ENCODE measurements around the gene PKP2.

The PKP2 gene

GRCh38 chr12:32896432-32897280 is at the start of gene PKP2:
Gene PKP2, minus strand, starts transcription at chr12:32896777. Its CDS starts 46 bp downstream, at chr12:32896731.
- DNase-seq (ENCODE audit: low read depth in 1 of 2, low spot score in 1 of 2) = no peak

DNA sequence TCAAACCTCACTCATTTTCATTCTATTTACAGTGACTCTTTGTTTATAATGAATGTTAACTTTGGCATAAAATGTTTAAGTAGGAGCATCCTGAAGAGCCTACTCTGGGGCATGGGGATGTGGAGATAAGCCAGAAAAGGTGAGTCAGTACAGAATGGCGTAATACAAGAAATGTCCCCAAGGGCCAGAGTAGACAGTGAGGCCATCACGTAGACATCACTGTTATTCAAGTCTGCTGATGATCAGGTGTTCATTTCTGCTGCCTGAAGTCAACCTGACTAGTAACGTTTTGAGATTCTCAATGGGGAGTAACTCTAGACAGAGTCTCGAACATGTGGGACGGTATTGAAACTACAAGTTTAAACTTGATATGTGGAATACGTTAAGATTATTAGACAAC is 47.6 kb upstream of the PKP2 start:
- DNase-seq (ENCODE audit: low read depth in 1 of 2, low spot score in 1 of 2) = no peak

- DNase-seq (ENCODE audit: low read depth in 1 of 2, low spot score in 1 of 2) = no peak
These were observed 43.2 kb upstream of the PKP2 start for GRCh38 chr12:32939801-32940200.

DNA sequence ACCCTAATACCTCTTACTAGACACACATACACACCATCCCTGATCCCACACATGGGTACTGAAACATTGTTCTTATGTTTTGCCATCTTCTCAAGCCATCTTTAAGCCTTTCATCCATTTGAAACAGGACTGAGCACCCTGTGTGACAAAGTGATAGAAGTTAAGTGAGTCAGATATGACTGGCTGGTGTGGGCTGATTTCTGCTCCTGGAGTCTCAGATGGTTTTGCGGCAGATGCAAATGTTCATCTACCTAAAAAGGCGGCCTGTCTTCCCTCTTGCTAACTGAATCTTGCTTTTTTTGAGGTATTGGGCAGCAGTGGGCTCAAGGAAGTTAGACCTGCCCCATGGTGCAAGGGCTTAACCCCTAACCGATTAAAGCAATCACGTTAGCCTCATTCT is 30.4 kb upstream of the PKP2 start:
- no peak for DNase-seq (ENCODE audit: low read depth in 1 of 2, low spot score in 1 of 2)

- no peak for DNase-seq (ENCODE audit: low read depth in 1 of 2, low spot score in 1 of 2)
These were observed 29.8 kb upstream of the PKP2 start for GRCh38 chr12:32926356-32926755.

- no peak for DNase-seq (ENCODE audit: low read depth in 1 of 2, low spot score in 1 of 2)
These were observed 26.1 kb upstream of the PKP2 start for GRCh38 chr12:32922546-32923297.

DNA sequence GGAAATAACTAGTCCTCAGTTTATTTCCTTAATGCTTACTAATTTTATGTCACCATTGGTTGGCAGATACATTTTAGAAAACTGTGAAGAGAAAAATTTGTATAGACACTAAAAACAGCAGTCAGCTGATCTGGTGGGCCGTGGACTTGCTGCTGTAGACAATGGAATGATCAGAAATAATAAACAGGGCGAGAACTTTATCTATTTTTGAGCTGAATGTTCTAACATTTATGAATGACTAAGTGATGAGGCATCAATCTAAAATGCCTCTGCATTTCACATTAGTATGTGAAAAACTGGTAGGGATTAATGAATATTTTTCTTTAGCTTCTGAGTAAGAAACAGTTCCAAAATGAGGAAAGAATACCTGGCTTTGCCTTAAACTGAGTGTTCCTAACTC is 24.8 kb upstream of the PKP2 start:
- DNase-seq (ENCODE audit: low read depth in 1 of 2, low spot score in 1 of 2) = no peak

- no peak for DNase-seq (ENCODE audit: low read depth in 1 of 2, low spot score in 1 of 2)
These were observed 24.0 kb upstream of the PKP2 start for GRCh38 chr12:32920506-32921085.

GRCh38 chr12:32918890-32919801 is 22.6 kb upstream of the PKP2 start:
- no peak for DNase-seq (ENCODE audit: low read depth in 1 of 2, low spot score in 1 of 2)

GRCh38 chr12:32917094-32917611 is 20.6 kb upstream of the PKP2 start:
- no peak for DNase-seq (ENCODE audit: low read depth in 1 of 2, low spot score in 1 of 2)

DNA sequence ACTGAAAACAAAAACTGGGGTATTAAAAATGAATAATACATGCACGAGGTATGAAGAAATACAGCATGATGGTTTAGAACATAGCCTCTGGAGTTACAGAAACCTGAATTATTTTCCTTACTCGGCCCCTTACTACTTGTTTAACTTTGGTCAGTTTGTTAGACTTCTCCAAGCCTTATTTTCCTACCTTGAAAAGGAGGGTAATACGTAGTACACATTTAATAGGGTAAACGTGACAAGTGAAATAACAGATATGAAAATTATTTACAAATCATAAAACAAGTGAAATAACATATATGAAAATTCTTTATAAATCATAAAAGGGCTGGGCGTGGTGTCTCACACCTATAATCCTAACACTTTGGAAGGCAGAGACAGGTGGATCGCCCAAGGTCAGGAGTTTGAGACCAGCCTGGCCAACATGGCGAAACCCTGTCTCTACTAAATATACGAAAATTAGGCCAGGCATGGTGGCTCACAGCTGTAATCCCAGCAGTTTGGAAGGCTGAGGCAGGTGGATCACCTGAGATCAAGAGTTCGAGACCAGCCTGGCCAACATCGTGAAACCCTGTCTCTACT is 11.4 kb upstream of the PKP2 start:
- DNase-seq (ENCODE audit: low read depth in 1 of 2, low spot score in 1 of 2) = no peak

DNA sequence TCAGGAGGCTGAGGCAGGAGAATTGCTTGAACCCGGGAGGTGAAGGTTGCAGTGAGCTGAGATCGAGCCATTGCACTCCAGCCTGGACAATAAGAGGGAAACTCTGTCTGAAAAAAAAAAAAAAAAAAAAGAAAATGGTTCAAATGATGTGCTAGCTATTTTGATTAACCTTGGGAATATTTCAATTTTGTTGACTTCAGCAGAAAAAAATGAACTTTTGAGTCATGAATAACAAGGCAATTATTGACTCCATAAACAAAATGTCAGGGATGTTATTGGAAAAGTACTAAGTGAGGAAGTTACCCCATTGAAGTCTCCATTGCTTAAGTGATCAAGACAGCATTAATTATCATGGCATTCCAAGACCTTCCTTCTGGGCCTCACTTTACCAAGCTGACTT is 10.6 kb upstream of the PKP2 start:
- no peak for DNase-seq (ENCODE audit: low read depth in 1 of 2, low spot score in 1 of 2)

DNA sequence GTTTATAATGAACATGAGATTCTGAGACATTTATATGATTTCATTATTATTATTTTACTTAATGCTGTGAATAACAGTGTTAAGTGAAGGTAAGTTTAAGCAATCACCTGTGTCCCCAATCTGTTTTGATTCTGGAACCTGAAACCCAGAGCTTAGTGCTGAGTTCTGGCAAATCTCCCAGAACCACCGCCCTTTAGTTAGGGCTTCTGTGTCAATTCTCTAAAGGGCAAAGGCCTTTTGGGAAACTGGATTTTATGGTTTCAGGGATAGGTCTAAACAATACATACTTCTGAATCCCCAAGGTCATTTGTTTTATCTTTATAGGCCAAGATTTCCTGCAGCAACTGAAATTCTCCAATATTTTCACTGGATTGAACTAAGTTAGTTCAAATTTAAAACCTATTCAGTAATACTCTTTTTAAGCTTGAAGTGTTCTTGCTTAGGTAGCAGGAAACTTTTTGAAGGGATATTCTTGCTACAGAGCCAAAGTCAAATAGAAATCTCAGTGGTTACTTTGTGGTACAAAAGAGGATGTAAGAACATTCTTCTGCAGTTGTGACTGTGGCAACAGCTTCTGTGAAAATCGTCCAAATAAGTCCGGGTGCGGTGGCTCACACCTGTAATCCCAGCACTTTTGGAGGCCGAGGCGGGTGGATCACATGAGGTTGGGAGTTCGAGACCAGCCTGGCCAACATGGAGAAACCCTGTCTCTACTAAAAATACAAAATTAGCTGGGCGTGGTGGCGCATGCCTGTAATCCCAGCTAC is 10.0 kb upstream of the PKP2 start:
- no peak for DNase-seq (ENCODE audit: low read depth in 1 of 2, low spot score in 1 of 2)

DNA sequence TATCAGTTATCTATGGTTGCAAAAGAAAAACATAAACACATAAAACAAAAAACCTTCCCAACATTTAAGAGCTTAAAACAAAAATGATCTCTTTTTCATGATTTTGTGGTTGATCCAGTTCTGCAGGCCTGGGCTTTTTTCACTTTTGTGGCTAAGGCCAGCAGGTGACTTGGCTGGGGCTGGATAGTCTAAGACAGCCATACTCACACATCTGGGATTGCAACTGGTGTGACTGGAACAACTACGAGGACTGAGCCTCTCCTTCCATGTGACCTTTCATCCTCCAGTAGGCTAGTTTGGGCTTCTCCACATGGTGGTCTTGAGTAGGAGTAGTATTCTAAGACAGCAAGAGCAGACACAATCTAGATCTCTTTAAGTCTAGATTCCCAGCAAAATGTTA is 7.2 kb upstream of the PKP2 start:
- no peak for DNase-seq (ENCODE audit: low read depth in 1 of 2, low spot score in 1 of 2)

GRCh38 chr12:32903318-32903717 is 6.7 kb upstream of the PKP2 start:
- no peak for DNase-seq (ENCODE audit: low read depth in 1 of 2, low spot score in 1 of 2)

GRCh38 chr12:32902287-32902997 is 5.9 kb upstream of the PKP2 start:
- no peak for DNase-seq (ENCODE audit: low read depth in 1 of 2, low spot score in 1 of 2)

DNA sequence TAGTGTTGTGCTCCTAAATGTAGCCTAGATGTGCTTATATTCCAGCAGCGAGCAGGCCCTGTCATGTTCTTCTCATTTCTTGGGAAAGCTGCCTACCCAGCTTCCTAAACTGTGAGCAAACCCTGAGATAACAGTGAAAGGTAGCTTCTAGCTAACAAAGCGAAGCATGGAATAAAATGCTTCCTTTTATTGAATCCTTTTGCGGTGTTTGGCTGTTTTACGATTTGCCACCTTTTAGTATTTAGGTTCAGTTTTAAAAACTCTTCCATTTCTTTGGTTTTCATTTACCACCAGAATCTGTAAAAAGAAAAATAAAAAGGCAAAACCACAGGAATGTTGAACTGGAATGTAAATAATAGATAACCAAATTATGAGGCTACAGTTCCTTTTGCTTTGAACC is 5.0 kb upstream of the PKP2 start:
- DNase-seq (ENCODE audit: low read depth in 1 of 2, low spot score in 1 of 2) = no peak

GRCh38 chr12:32897687-32898573 is 1.4 kb upstream of the PKP2 start:
- DNase-seq (ENCODE audit: low read depth in 1 of 2, low spot score in 1 of 2) = no peak

Data from stimulated activated CD4-positive, alpha-beta T cell treated with anti-CD3 and anti-CD28 coated beads, Interleukin-15, amount 100 ng/mL, for 1 hour (primary cell).